ENCODE results near the gene AR. TPM values are rescaled to one million over a fixed set of nuclear protein-coding genes. Genes with fewer than 3 reads are reported as not detected.
"Not testable (repeated sequence)": the region's sequence is repeated elsewhere in the genome, so short reads cannot be mapped to it uniquely, and the experiment has no call there.

The AR gene
- total and polyA plus RNA-seq, 2 of the 8 experiments (the other 6 are each of a cell fraction or from before 2014, with no cell fraction given): 7.1 to 10.7 TPM

- TF ChIP-seq SRF (IDR thresholded peaks at IDR 0.05; ENCODE audit: low read depth, low read length): no peak
- no peak for TF ChIP-seq JUND (IDR thresholded peaks at IDR 0.05; ENCODE audit: low read length)
- TF ChIP-seq TCF12 (IDR thresholded peaks at IDR 0.05; ENCODE audit: low read depth, low read length): no peak
Observed at GRCh38 chrX:67665583-67665982, 121.8 kb downstream of the AR start (continued).

- H3K23ac ChIP-seq (ENCODE audit: insufficient read length); H3K27ac ChIP-seq (ENCODE audit: low read depth, low read length); H3K79me1 ChIP-seq (ENCODE audit: low read depth, low read length); CTCF ChIA-PET (ENCODE audit: partially characterized antibody); H3K4me1 ChIP-seq (replicated peaks in 1 of 4; ENCODE audit: control insufficient read depth in 3 of 4, insufficient read depth in 4 of 4, low read length in 3 of 4); H3K9ac ChIP-seq (replicated peaks in 1 of 4; ENCODE audit: extremely low read depth in 1 of 4, low read depth in 3 of 4, low read length in 3 of 4); H4K91ac ChIP-seq (replicated peaks; ENCODE audit: insufficient read length, low read length); H2BK20ac ChIP-seq (ENCODE audit: low read length); H3K79me2 ChIP-seq (ENCODE audit: control insufficient read depth in 1 of 2, insufficient read depth in 2 of 2, low read length in 2 of 2); H2AK5ac ChIP-seq (ENCODE audit: low read depth, low read length); H3K4me2 ChIP-seq (ENCODE audit: insufficient read depth in 1 of 2, low read depth in 2 of 2, low read length in 2 of 2); H2BK5ac ChIP-seq (ENCODE audit: low read depth, low read length); POLR2A ChIA-PET (ENCODE audit: partially characterized antibody); H3K14ac ChIP-seq (ENCODE audit: insufficient read length); H3K36me3 ChIP-seq (ENCODE audit: control insufficient read depth in 2 of 4, insufficient read depth in 4 of 4, low read length in 3 of 4); H3K56ac ChIP-seq (replicated peaks; ENCODE audit: insufficient read length, low read depth, low read length); H3K18ac ChIP-seq (ENCODE audit: extremely low read depth, low read length); H2BK120ac ChIP-seq (replicated peaks; ENCODE audit: low read depth, low read length); H3K27me3 ChIP-seq (replicated peaks in 1 of 4; ENCODE audit: control insufficient read depth in 3 of 4, extremely low read depth in 1 of 4, insufficient read depth in 3 of 4, low read length in 3 of 4); H4K5ac ChIP-seq (ENCODE audit: insufficient read length, low read depth, low read length); H3K4me3 ChIP-seq (ENCODE audit: extremely low read depth in 1 of 4, insufficient read depth in 2 of 4, low read depth in 3 of 4, low read length in 4 of 4); H3K9me3 ChIP-seq (ENCODE audit: insufficient read depth in 2 of 2, low read depth in 1 of 2, low read length in 1 of 2); H2BK12ac ChIP-seq (ENCODE audit: low read depth, low read length); DNase-seq (ENCODE audit: low read depth in 1 of 2, low spot score in 2 of 2); H2AFZ ChIP-seq (ENCODE audit: low read length); H3K23me2 ChIP-seq (ENCODE audit: low read depth, low read length); H2BK15ac ChIP-seq (ENCODE audit: low read length); H4K8ac ChIP-seq (ENCODE audit: extremely low read depth, insufficient read depth, low read length); H4K20me1 ChIP-seq (replicated peaks in 1 of 2; ENCODE audit: control insufficient read depth in 1 of 2, insufficient read depth in 2 of 2, low read length in 2 of 2); H3K4ac ChIP-seq (replicated peaks; ENCODE audit: insufficient read length, low read depth, low read length); FAIRE-seq: not testable (repeated sequence)
- WGBS, 2 experiments (ENCODE audit: extremely low coverage in 1 of 2, insufficient coverage in 1 of 2, insufficient read length in 1 of 2, insufficient replicate concordance in 2 of 2, low coverage in 1 of 2, low lambda C conversion rate in 2 of 2, missing lambda C conversion rate in 1 of 2): 100% methylated on average over 1 of the region's 2 CpGs; no CpG with 5 or more reads in 1 of the 2 experiments
Observed at GRCh38 chrX:67670717-67671116, 126.9 kb downstream of the AR start.

All from H1 (cell line).